Endothelial cell of umbilical vein (primary cell): ENCODE results near the gene C13orf46. TPM values are rescaled to one million over a fixed set of nuclear protein-coding genes. Genes with fewer than 3 reads are reported as not detected.

Experiments
- BruUV-seq: library from RNA; stranded (reverse); fragments of 400-500 nt; replicated peaks from 2 replicates; lab custom pipeline; 2021; lab: Mats Ljungman, UMichigan
- CTCF ChIA-PET: fragments of 300-600, 350-600 bp; sonication (Branson Sonifier 250); formaldehyde crosslinking; loops from one replicate; lab custom pipeline; 2021; ENCODE audit warnings: antibody characterized with exemption, inconsistent platforms; lab: Charles Lee
- POLR2A ChIA-PET: fragments of 300-600, 350-600 bp; sonication (Branson Sonifier 250); formaldehyde crosslinking; loops from one replicate; lab custom pipeline; 2021; ENCODE audit warnings: antibody characterized with exemption, inconsistent platforms; lab: Charles Lee
- DNase-seq: peaks from one replicate; pipeline ENCODE4 v3.0.0-alpha.2; 2011; ENCODE audit warnings: low read depth, low spot score
- FAIRE-seq: peaks from 2 replicates; lab custom pipeline; 2011; peaks lifted over from hg19 to GRCh38; lab: Jason Lieb, UNC
- H2AFZ ChIP-seq: 2 replicates; pipeline ENCODE4 v1.6.0; 2012; ENCODE audit warnings: low read depth, low read length, control low read depth, inconsistent platforms
- H3K27ac ChIP-seq: 2 replicates; pipeline ENCODE4 v1.5.1; 2011; ENCODE audit warnings: low read depth, mild to moderate bottlenecking, control low read depth, low read length, moderate library complexity; ENCODE audit not compliant: insufficient read depth
- H3K27me3 ChIP-seq, 2 experiments: 2 replicates each; pipeline versions ENCODE4 v1.6.0 to v1.6.1; 2011; ENCODE audit warnings: low read length in 2 of 2, mixed read lengths in 1 of 2; ENCODE audit not compliant: control insufficient read depth in 2 of 2, insufficient read depth in 2 of 2
- H3K36me3 ChIP-seq, 2 experiments: 2 replicates in 1 of 2; 3 replicates in 1 of 2; pipeline ENCODE4 v1.5.1; 2011; ENCODE audit warnings: low read length in 2 of 2, mild to moderate bottlenecking in 1 of 2, moderate library complexity in 1 of 2; ENCODE audit not compliant: control insufficient read depth in 2 of 2, insufficient read depth in 2 of 2; ENCODE audit errors: extremely low read depth in 1 of 2
- H3K4me1 ChIP-seq: 3 replicates; pipeline ENCODE4 v1.5.1; 2011; ENCODE audit warnings: mild to moderate bottlenecking, low read length; ENCODE audit not compliant: control insufficient read depth, insufficient read depth; ENCODE audit errors: extremely low read depth
- H3K4me2 ChIP-seq: 2 replicates; pipeline ENCODE4 v1.6.1; 2011; ENCODE audit warnings: low read length, control low read depth, mixed read lengths; ENCODE audit not compliant: insufficient read depth
- H3K4me3 ChIP-seq, 3 experiments: fragments of 200-600 bp in 1 of 3; sonication (generic), shearing (Covaris generic) in 1 of 3; replicated peaks in 1 of 3; 2 replicates each; pipeline ENCODE4 v1.5.1; 2011 to 2016; ENCODE audit warnings: control low read depth in 3 of 3, low read length in 3 of 3, mild to moderate bottlenecking in 2 of 3, inconsistent platforms in 1 of 3, low read depth in 1 of 3, moderate library complexity in 1 of 3; ENCODE audit not compliant: insufficient read depth in 1 of 3
- H3K79me2 ChIP-seq: 2 replicates; pipeline ENCODE4 v1.6.0; 2012; ENCODE audit warnings: low read length, inconsistent platforms; ENCODE audit not compliant: control insufficient read depth, insufficient read depth
- H3K9ac ChIP-seq: replicated peaks from 2 replicates; pipeline ENCODE3; 2011; ENCODE audit warnings: low read length, control low read depth; ENCODE audit not compliant: insufficient read depth; ENCODE audit errors: extremely low read depth
- H3K9me1 ChIP-seq: replicated peaks from 3 replicates; pipeline ENCODE4 v1.6.0; 2011; ENCODE audit warnings: mild to moderate bottlenecking, low read length; ENCODE audit not compliant: control insufficient read depth, insufficient read depth; ENCODE audit errors: extremely low read depth
- H3K9me3 ChIP-seq: replicated peaks from 2 replicates; pipeline ENCODE4 v1.5.1; 2012; ENCODE audit warnings: low read length, inconsistent platforms; ENCODE audit not compliant: control insufficient read depth, insufficient read depth
- H4K20me1 ChIP-seq: replicated peaks from 2 replicates; pipeline ENCODE3; 2011; ENCODE audit warnings: mild to moderate bottlenecking, low read length; ENCODE audit not compliant: control insufficient read depth, insufficient read depth; ENCODE audit errors: extremely low read depth
- EZH2 ChIP-seq: IDR thresholded peaks from 2 replicates; pipeline ENCODE4 v1.6.1; 2012; ENCODE audit warnings: borderline replicate concordance, low read depth, mild to moderate bottlenecking, moderate library complexity, low read length, inconsistent platforms; ENCODE audit not compliant: severe bottlenecking
- FOS ChIP-seq: IDR thresholded peaks from 2 replicates; pipeline ENCODE4 v1.6.1; 2011; ENCODE audit warnings: mild to moderate bottlenecking, low read length, moderate library complexity, borderline replicate concordance; ENCODE audit not compliant: insufficient read depth
- GATA2 ChIP-seq: IDR thresholded peaks from 2 replicates; pipeline ENCODE4 v1.7.0; 2011; ENCODE audit warnings: low read depth, mild to moderate bottlenecking, moderate library complexity, mixed read lengths, low read length; ENCODE audit not compliant: insufficient read length, insufficient read depth
- JUN ChIP-seq: IDR thresholded peaks from 2 replicates; pipeline ENCODE4 v1.6.1; 2011; ENCODE audit warnings: borderline replicate concordance, low read depth; ENCODE audit not compliant: insufficient read length, insufficient read depth
- MAX ChIP-seq: IDR thresholded peaks from 2 replicates; pipeline ENCODE4 v1.6.1; 2011; ENCODE audit not compliant: insufficient read depth, insufficient read length
- MYC ChIP-seq: IDR thresholded peaks from one replicate; pipeline ENCODE4 v1.6.1; 2011; ENCODE audit warnings: mild to moderate bottlenecking, low read depth, low read length
- POLR2A ChIP-seq: IDR thresholded peaks from 2 replicates; pipeline ENCODE4 v1.6.1; 2012; ENCODE audit warnings: low read depth, mild to moderate bottlenecking, control low read depth, low read length
- dilution Hi-C: fragments of 300-500 bp; cut with MboI; formaldehyde crosslinking; loops from one replicate; pipeline ENCODE4 v1.15.0; 2019; ENCODE audit warnings: low sequenced_read_pairs; ENCODE audit not compliant: extremely low pct_ligation_motif_present
- intact Hi-C: fragments of 100-400 bp; cut with micrococcal nuclease; formaldehyde crosslinking; loops from one replicate; pipeline ENCODE4 v1.10.0; 2022
- polyA plus RNA-seq, 4 experiments: library from polyadenylated mRNA; depleted of rRNA in 3 of 4; stranded (reverse) in 3 of 4; unstranded in 1 of 4; fragments of >200 nt; gene quantifications; 2 replicates each; pipeline versions ENCODE4 v1.2.1 to v1.2.3, GENCODE V29; 2011 to 2012; ENCODE audit warnings: missing spikeins in 1 of 4
- total RNA-seq: library from RNA; stranded (reverse); gene quantifications from 2 replicates; pipeline ENCODE4 v1.2.3, GENCODE V29; 2021
- TF ChIP-seq, protein P1 (sequence below), 2 donors: IDR thresholded peaks; 1 replicate in 1 of 2; 2 replicates in 1 of 2; pipeline ENCODE4 v1.5.1; 2011; ENCODE audit warnings: low read length in 2 of 2, mild to moderate bottlenecking in 2 of 2, moderate library complexity in 2 of 2, control low read depth in 1 of 2, inconsistent platforms in 1 of 2, low read depth in 1 of 2; ENCODE audit not compliant: insufficient read depth in 1 of 2; ENCODE audit errors: extremely low read depth in 1 of 2

Gene C13orf46
- total and polyA plus RNA-seq, 2 donors (not counting 3 experiments of a cell fraction or from before 2014, with no cell fraction given), result 1.3 to 1.7 TPM

DNA sequence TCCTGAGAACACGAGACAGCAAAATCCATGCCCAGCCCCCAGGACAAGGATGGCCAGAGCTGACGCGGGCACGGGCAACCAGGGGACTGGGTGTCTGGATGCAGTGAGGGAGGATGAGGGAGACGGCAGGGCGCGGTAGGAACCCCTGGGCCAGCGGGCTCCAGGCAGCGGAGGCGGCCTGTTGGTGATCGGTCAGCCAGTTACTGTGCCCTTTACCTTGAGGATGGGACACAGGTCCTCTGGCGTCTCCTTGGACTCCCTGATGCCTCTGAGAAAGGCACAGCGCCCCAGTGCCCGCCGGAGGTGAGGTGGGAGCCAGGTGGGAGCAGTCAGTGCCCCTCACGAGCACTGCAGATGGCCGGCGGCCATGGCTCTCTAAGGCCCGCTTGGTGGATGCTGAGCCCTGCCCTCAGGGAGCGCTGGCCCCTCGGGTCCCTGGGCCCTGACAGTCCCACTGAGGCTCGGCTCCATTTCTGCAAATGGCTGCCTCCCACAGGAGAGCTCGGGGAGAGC lies 31.2 kb downstream of the C13orf46 start:
- no peak for DNase-seq
- FAIRE-seq, result no peak
- H3K27me3 ChIP-seq, result no peaks in the 10 kb centered on the region
- no peaks in the 10 kb centered on the region for H3K4me1 ChIP-seq
- no TSS peak for BruUV-seq
- no peak overlapping the region for H2AFZ ChIP-seq
- no peaks in the 10 kb centered on the region for H3K9me3 ChIP-seq
- no peaks in the 10 kb centered on the region for H3K36me3 ChIP-seq
- no peaks in the 10 kb centered on the region for H3K9me1 ChIP-seq
- ChIA-PET POLR2A (no interaction called here), CTCF (interaction anchor here (1.2 kb wide), 1 partner anchor 38 kb away, joined by 3 read pairs; no protein-coding TSS in a partner anchor)
- H3K4me2 ChIP-seq, result no peak overlapping the region
- dilution Hi-C loops, result no loop called here
- H4K20me1 ChIP-seq, result no peaks in the 10 kb centered on the region
- intact Hi-C loops, result no loop called here
- H3K9ac ChIP-seq, result no peak overlapping the region
- H3K79me2 ChIP-seq, result no peaks in the 10 kb centered on the region
- no peak overlapping the region for H3K4me3 ChIP-seq
- H3K27ac ChIP-seq, result no peak overlapping the region
- TF ChIP-seq MYC (no peak), MAX (no peak), POLR2A (no peak), FOS (no peak), JUN (no peak), GATA2 (no peak), EZH2 (no peak)
- TF ChIP-seq, protein P1, sequence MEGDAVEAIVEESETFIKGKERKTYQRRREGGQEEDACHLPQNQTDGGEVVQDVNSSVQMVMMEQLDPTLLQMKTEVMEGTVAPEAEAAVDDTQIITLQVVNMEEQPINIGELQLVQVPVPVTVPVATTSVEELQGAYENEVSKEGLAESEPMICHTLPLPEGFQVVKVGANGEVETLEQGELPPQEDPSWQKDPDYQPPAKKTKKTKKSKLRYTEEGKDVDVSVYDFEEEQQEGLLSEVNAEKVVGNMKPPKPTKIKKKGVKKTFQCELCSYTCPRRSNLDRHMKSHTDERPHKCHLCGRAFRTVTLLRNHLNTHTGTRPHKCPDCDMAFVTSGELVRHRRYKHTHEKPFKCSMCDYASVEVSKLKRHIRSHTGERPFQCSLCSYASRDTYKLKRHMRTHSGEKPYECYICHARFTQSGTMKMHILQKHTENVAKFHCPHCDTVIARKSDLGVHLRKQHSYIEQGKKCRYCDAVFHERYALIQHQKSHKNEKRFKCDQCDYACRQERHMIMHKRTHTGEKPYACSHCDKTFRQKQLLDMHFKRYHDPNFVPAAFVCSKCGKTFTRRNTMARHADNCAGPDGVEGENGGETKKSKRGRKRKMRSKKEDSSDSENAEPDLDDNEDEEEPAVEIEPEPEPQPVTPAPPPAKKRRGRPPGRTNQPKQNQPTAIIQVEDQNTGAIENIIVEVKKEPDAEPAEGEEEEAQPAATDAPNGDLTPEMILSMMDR (IDR thresholded peaks at IDR 0.05; ENCODE audit: extremely low read depth in 1 of 2, insufficient read depth in 1 of 2, low read depth in 1 of 2, low read length in 2 of 2), result no peak
